HG02884 (cell line): ENCODE data around the gene CAVIN2.

Experiments
- ATAC-seq: cut with Tn5 transposase; IDR thresholded peaks from one replicate; pipeline ENCODE4 v1.9.1; 2021; ENCODE audit warnings: mild to moderate bottlenecking, moderate library complexity; ENCODE audit not compliant: unreplicated experiment

The CAVIN2 gene

DNA sequence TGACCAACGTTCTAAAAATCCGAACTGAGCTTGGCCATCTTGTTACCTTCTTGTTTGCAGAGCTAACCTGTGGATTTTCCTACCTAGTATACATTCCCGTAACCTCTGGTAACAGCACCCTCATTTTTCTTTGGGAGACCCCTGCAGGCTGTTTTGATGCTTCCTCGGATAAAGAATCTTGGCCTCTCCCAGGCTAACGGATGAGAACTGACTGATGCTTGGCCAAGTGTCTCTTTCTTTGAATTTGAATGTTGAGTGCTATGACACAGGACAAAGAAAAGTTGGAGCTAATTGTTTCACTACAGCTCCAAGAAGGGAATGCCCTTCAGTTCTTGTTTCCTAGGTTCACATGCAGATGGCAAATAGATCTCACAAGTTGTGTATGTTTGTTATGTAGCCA, 19.3 kb upstream of the CAVIN2 start:
- no peak for ATAC-seq

DNA sequence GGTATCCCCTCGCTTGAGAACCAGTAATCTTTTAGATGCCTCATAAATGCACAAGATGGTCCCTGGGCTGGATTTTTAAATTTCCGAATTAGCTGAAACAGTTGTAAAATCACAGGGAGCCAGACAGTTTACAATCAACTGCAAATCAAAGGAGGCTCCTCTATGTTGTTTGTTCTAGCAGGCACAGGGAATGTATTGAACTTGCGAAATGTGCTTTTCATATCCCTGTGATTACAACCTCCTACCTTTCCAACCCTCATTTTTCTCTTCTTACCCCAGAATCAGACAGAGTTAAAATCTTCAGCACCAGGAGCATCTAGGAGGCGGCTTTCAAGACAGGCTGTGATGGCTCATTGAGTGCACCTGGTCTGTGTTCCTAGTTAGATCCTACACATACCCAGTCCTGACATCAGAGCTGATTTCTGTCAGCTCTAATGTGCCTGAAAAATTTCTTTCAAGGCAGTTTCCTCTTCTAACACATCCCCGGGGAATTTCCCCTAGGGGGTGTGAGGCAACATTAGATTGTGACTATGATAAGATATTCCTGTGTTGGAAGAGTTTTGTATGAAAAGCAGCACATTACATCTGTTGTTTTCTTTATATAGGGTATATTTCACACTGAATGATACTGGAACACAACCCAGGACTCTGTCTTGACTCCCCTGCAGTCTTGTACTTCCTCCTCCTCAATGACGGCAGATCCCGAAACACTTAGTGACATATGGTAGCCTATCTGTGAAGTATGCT, 17.9 kb upstream of the CAVIN2 start:
- no peak for ATAC-seq

DNA sequence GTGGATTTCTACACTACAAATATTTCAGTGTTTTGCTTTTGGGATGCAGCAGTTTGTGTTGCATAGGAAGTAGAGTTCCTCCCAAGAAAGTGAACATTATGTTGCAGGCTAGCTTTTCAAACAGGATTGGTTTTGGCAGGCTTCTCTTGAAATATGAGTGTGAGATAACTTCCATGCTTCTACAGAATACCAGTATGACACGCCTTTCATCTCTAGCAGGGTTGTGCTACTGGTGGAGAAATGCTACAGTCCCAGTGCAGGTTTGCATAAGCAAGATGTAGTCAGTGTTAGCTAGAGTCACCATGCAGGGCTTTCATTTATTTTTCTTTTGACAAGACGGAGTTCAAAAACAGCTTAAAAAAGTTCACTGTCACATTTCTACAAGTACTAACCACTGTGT, 17.1 kb upstream of the CAVIN2 start:
- no peak for ATAC-seq

GRCh38 chr2:191862156-191862775, 15.4 kb upstream of the CAVIN2 start:
- ATAC-seq: no peak

- no peak for ATAC-seq
Measured at GRCh38 chr2:191860760-191861466, 14.0 kb upstream of the CAVIN2 start.

DNA sequence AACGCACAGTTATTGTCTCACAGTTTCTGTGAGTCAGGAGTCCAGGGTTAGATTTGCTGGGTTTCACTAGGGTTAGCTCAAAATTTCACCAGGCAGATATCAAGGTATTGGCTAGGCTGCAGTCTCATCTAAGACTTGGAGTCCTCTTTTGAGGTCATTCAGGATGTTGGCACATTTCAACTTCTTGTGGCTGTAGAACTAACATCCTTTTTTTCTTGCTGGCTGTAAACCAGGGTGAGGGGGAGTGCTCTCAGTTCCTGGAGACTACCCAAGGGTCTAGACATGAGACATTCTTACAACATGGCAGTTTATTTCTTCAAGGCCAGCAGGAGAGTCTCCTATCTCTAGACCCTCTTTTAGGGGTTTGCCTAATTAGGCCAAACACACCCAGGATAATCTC, 12.8 kb upstream of the CAVIN2 start:
- ATAC-seq: no peak

DNA sequence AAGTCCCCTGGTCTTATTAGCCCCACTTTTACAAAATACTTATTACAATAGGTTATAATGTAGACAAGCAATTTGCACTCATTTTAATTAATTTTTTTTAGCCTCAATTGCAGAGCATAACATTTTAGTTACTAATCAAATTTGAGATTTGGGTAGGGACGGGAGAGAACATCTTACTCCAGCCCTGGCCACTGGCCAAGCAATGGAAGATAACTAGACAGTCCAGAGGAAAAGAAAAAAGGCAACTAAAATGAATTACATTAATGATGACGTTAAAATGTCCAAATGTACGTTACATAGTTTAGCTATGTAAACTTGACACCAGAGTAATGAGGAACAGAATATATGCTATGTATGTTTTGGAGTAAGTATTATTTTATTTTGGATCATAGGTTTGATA, 11.0 kb upstream of the CAVIN2 start:
- ATAC-seq: no peak

GRCh38 chr2:191857259-191857805, 10.4 kb upstream of the CAVIN2 start:
- ATAC-seq: no peak

- ATAC-seq: no peak
Measured at GRCh38 chr2:191856111-191856876, 9.4 kb upstream of the CAVIN2 start.

GRCh38 chr2:191855382-191855781, 8.5 kb upstream of the CAVIN2 start:
- no peak for ATAC-seq

GRCh38 chr2:191854382-191855372, 7.8 kb upstream of the CAVIN2 start:
- no peak for ATAC-seq

DNA sequence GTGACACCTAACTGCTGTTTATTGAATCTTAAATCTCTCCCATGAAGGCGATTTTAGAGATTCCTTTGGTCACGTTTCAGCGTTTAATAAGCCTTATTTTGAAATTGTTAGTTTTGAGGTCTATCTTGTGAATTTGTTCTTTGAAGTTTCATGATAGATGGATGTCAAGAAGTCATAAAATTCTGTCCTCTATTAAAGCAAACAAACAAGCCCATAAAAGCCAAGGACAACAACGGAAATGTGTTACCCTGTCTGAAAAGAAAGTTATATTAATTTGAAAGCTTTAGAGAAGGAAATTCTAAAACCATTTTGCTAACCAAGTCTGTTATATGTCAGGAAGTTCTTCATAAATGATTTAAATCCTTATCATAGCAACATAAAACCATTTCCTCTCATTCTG, 7.0 kb upstream of the CAVIN2 start:
- ATAC-seq: no peak

DNA sequence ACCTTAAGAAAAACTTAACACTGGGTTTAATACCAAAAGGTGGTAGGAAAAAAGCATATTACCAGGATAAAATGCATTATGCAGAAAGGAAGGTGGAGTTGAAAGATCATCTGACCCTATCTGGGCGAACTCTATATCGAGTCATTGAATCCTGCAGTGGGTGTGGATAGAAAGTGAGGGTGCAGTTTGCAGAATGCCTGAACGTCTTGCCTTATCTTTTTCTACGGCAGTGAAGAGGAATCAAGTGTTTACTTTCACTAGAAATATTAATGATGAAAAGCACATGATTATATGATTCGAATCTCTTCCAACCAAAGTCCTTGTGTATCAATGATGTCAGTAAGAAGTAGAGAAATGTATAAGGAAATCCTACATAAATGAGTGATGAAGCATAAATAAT, 4.3 kb upstream of the CAVIN2 start:
- ATAC-seq: no peak

DNA sequence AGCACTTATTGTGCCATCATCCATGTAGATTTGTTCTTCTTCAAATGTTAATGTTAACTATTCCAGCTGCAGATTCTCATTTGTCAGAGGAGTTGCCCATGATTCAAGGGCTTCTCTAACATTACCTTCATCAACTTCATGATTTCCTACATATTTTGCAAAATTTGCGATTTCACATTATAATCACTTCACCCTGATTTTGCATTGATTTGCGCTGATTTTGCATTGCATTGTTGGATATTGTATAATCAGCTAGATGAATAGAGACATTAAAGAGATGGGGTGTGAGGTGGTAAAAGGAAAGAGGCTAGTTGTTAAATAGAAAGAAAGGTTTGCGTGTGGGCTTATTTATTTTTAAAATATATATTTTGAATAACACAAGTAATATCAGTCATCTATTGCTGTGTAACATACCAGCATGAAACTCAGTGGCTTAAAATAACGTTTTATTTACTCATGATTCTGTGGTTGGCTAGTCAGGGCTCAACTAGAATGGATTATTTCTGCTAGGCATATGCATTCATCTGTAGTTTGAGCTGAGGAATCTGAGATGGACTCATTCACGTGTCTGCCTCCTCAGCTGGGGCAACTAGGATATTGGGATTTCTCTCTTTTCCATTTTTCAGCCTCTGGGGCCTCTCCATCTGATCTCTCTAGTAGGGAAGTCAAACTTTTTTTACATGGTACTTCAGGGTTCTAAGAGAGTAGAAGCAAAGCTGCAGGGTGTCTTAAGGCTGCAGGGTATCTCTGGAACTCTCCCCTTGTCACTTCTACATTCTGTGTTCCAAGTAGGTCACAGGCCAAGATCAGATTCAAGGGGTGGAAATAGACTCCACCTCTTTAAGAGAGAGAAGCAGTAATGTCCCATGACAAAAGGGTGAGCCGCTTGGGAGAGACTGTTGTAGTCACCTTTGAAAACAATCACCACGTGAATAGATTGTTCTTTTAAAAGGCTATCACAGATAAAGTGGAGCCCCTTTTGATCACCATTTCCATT, 2.2 kb upstream of the CAVIN2 start:
- no peak for ATAC-seq

- no peak for ATAC-seq
Measured at GRCh38 chr2:191847764-191848163, 876 bp upstream of the CAVIN2 start.

- no peak for ATAC-seq
Measured at GRCh38 chr2:191845876-191846514, 893 bp downstream of the CAVIN2 start.

DNA sequence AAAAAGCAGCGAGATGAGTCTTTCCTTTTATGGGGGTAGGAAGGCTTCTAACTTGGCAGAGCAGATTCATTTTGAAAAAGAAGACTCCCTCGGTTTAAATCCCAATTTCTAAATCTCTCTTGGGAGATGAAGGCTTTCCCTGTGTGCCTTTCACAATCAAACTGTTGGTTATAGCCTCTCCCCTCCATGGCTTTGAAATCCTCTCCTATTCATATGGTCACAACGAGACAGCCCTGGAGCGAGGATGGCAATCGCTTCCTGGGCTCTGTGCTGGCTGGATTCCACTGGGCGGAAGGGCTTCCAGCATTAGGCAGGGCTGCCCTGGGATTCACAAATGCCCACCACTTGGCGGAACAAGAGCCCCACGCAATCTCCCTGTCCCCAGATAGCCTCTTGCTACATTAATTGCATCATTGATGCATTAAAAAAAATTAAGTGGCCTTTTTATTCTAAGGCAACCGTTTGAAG, 1.6 kb downstream of the CAVIN2 start:
- no peak for ATAC-seq

DNA sequence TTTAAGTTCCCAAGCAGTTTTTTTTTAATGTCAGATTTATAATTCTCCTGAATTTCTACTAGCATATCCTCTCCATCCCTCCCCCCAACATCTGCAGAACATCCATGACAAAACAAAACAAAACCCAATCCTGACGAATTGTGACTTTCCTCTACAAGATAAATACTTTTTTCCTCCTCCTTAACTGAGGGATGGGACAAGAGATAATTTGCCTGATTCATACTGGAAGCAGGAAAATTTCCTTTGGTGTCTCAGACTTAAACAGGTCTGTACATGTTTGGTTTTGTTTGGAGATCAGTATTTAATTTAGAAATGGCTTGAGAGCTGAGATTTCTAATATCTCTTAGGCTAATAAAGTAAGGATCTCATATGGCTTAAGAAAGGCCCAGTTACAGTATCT, 2.2 kb downstream of the CAVIN2 start:
- no peak for ATAC-seq
